ENCODE measurements around the gene IZUMO1. TPM values are rescaled to one million over a fixed set of nuclear protein-coding genes. Genes with fewer than 3 reads are reported as not detected.

The IZUMO1 gene
- total and polyA plus RNA-seq, 2 of the 4 experiments (the other 2 are of a cell fraction), result not detected

DNA sequence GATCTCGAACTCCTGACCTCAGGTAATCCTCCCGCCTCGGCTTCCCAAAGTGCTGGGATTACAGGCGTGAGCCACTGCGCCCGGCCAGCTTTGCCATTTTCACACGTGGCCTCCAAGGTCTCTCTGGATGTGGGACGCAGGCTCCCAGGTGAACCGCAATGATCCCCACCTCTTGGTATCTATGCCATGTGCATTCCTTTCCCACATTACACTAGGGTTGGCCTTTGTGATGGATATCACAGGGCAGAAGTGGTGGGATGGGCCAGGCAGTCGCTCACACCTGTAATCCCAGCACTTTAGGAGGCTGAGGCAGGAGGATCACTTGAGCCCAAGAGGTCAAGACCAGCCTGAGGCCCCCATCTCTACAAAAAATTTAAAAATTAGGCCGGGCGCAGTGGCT lies 31.0 kb upstream of the IZUMO1 start:
- Histone ChIP-seq H3K4ac (ENCODE audit: low read depth, low read length) (no peak overlapping the region), H2AK5ac (ENCODE audit: low read depth, low read length) (no peak overlapping the region), H3K4me2 (ENCODE audit: low read depth, low read length) (no peak overlapping the region), H3K4me3 (ENCODE audit: insufficient read depth, low read depth, low read length) (no peak overlapping the region), H2BK120ac (ENCODE audit: low read depth, low read length) (no peak overlapping the region), H2BK20ac (ENCODE audit: low read depth, low read length) (no peak overlapping the region), H3K18ac (ENCODE audit: low read depth, low read length) (no peak overlapping the region), H2BK15ac (ENCODE audit: low read depth, low read length) (no peak overlapping the region), H3K36me3 (ENCODE audit: control insufficient read depth, insufficient read depth, low read length) (no peaks in the 10 kb centered on the region), H3K9me1 (ENCODE audit: insufficient read depth, low read length) (no peaks in the 10 kb centered on the region), H3K9ac (ENCODE audit: low read depth, low read length) (no peak overlapping the region), H3K23ac (ENCODE audit: low read depth, low read length) (no peak overlapping the region), H3K27ac (ENCODE audit: insufficient read depth, low read length) (no peak overlapping the region), H2BK5ac (ENCODE audit: low read depth, low read length, poor library complexity, severe bottlenecking) (no peak overlapping the region), H3K27me3 (ENCODE audit: control insufficient read depth, insufficient read depth, low read length) (no peaks in the 10 kb centered on the region), H2AFZ (replicated peaks; ENCODE audit: low read length, poor library complexity) (no peak overlapping the region), H3K4me1 (ENCODE audit: control insufficient read depth, insufficient read depth, low read length) (peaks cover 5% of the 10 kb centered on the region), H4K91ac (ENCODE audit: insufficient read depth, low read depth, low read length) (no peak overlapping the region), H3K79me1 (ENCODE audit: low read depth in 1 of 2, low read length in 2 of 2) (no peaks in the 10 kb centered on the region), H4K8ac (ENCODE audit: low read depth in 2 of 2, low read length in 2 of 2) (no peak overlapping the region), H2AK9ac (replicated peaks; ENCODE audit: low read depth, low read length, poor library complexity) (no peak overlapping the region), H4K20me1 (ENCODE audit: insufficient read depth, low read length) (no peaks in the 10 kb centered on the region), H3K56ac (ENCODE audit: extremely low read depth, insufficient read depth, low read length) (no peak overlapping the region), H4K5ac (ENCODE audit: low read depth, low read length) (no peak overlapping the region), H3K9me3 (ENCODE audit: control insufficient read depth, insufficient read depth, low read length) (no peaks in the 10 kb centered on the region), H3K14ac (replicated peaks; ENCODE audit: low read depth, low read length) (no peak overlapping the region)
- intact Hi-C loops (cut with micrococcal nuclease) (no loop called here), in situ Hi-C loops (cut with MboI; ENCODE audit: low sequenced_read_pairs) (no loop called here), dilution Hi-C loops (cut with HindIII; ENCODE audit: low sequenced_read_pairs, unreplicated experiment) (no loop called here)
- ATAC-seq (ENCODE audit: low read depth) (no peak), DNase-seq (no peak)
- WGBS, 2 experiments (ENCODE audit: extremely low coverage in 2 of 2, insufficient read length in 1 of 2), result 94% methylated on average over 6 of the region's 12 CpGs; no CpG with 5 or more reads in 1 of the 2 experiments
- BruUV-seq (replicated peaks), result no TSS peak
- POLR2A ChIA-PET (ENCODE audit: unreplicated experiment), result no interaction called here
- CTCF ChIA-PET, result interaction anchor here (0.6 kb wide), 1 partner anchor 1534 kb away, joined by 3 read pairs; no protein-coding TSS in a partner anchor
- TF ChIP-seq RFX5 (IDR thresholded peaks at IDR 0.05; ENCODE audit: low read depth, low read length), result no peak
- TF ChIP-seq RAD21 (IDR thresholded peaks at IDR 0.05; ENCODE audit: low read length), result no peak
- TF ChIP-seq RCOR1 (IDR thresholded peaks at IDR 0.05; ENCODE audit: insufficient replicate concordance, low read length), result no peak
- TF ChIP-seq NFE2L2 (IDR thresholded peaks at IDR 0.05; ENCODE audit: low read depth, low read length), result no peak
- TF ChIP-seq BHLHE40 (IDR thresholded peaks at IDR 0.05; ENCODE audit: low read depth, low read length), result no peak
- TF ChIP-seq, protein P1, sequence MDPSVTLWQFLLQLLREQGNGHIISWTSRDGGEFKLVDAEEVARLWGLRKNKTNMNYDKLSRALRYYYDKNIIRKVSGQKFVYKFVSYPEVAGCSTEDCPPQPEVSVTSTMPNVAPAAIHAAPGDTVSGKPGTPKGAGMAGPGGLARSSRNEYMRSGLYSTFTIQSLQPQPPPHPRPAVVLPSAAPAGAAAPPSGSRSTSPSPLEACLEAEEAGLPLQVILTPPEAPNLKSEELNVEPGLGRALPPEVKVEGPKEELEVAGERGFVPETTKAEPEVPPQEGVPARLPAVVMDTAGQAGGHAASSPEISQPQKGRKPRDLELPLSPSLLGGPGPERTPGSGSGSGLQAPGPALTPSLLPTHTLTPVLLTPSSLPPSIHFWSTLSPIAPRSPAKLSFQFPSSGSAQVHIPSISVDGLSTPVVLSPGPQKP (IDR thresholded peaks at IDR 0.05; ENCODE audit: borderline replicate concordance, low read depth, low read length), result no peak
- no peak for TF ChIP-seq MAZ (IDR thresholded peaks at IDR 0.05; ENCODE audit: borderline replicate concordance, low read depth, low read length)
